ENCODE measurements around the gene BCL2L1.

DNA sequence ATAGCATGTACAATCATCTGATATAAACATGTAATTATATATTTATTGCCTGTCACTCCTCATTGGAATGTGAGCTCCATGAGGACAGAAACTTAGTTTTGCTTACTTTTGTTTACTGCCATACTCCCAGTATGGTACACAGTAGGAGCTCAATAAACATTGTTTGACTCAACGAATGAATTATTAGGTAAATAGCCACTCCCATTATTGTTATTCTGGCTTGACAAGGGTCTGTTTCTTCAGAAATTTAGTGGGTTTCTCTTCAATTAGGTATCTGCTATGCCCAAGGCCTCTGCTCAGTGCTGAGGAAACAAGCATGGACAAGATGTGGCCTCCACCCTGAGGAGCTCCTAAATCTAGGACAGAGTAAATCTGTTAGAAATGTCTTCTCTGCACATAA lies 6.3 kb downstream of the BCL2L1 start:
- TF ChIP-seq, protein P1, sequence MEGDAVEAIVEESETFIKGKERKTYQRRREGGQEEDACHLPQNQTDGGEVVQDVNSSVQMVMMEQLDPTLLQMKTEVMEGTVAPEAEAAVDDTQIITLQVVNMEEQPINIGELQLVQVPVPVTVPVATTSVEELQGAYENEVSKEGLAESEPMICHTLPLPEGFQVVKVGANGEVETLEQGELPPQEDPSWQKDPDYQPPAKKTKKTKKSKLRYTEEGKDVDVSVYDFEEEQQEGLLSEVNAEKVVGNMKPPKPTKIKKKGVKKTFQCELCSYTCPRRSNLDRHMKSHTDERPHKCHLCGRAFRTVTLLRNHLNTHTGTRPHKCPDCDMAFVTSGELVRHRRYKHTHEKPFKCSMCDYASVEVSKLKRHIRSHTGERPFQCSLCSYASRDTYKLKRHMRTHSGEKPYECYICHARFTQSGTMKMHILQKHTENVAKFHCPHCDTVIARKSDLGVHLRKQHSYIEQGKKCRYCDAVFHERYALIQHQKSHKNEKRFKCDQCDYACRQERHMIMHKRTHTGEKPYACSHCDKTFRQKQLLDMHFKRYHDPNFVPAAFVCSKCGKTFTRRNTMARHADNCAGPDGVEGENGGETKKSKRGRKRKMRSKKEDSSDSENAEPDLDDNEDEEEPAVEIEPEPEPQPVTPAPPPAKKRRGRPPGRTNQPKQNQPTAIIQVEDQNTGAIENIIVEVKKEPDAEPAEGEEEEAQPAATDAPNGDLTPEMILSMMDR (IDR thresholded peaks at IDR 0.05): no peak
- no peak for TF ChIP-seq POLR2A (IDR thresholded peaks at IDR 0.05)

All from body of pancreas (tissue), 4 donors.